Measurements from ENCODE around the gene PDP2.

Gene PDP2

GRCh38 chr16:66935314-66936011 is 55.1 kb downstream of the PDP2 start, which contains the start of gene CES2:
TSS of gene CES2 (plus strand) at chr16:66935516. CDS start at chr16:66935636, 120 bp downstream.
- TF ChIP-seq CTCF (conservative IDR thresholded peaks at IDR 0.05) = no peak
- H3K27ac ChIP-seq = peak within 1 kb of the TSS; percentile 78

- no peak for TF ChIP-seq CTCF (conservative IDR thresholded peaks at IDR 0.05)
Measured at GRCh38 chr16:66936462-66936861, 56.1 kb downstream of the PDP2 start.

GRCh38 chr16:66936889-66937554 is 56.7 kb downstream of the PDP2 start:
- no peak for TF ChIP-seq CTCF (conservative IDR thresholded peaks at IDR 0.05)
- peak overlapping the region; percentile 20; the same call in 1 of the 2 replicates for H3K27ac ChIP-seq

More at GRCh38 chr16:66936462-66936861, 56.1 kb downstream of the PDP2 start:
- H3K27ac ChIP-seq = no peak overlapping the region; the same call in 1 of the 2 replicates

GRCh38 chr16:66937725-66938337 is 57.5 kb downstream of the PDP2 start:
- TF ChIP-seq CTCF (conservative IDR thresholded peaks at IDR 0.05) = no peak
- H3K27ac ChIP-seq = peak overlapping the region; percentile 20; the same call in 1 of the 2 replicates

- H3K27ac ChIP-seq = no peak overlapping the region
- TF ChIP-seq CTCF (conservative IDR thresholded peaks at IDR 0.05) = no peak
Measured at GRCh38 chr16:66939366-66939765, 59.1 kb downstream of the PDP2 start.

- H3K27ac ChIP-seq = no peak overlapping the region
- TF ChIP-seq CTCF (conservative IDR thresholded peaks at IDR 0.05) = no peak
Measured at GRCh38 chr16:66940236-66940635, 59.9 kb downstream of the PDP2 start.

All from VCaP (cell line).